ENCODE measurements around the gene LRRC28. TPM values are rescaled to one million over a fixed set of nuclear protein-coding genes. Genes with fewer than 3 reads are reported as not detected.
A peak's percentile ranks its signal among the peaks of the same experiment; 100 is the strongest.

The LRRC28 gene
- total RNA-seq, 1 experiment from 2014 or later, result 10.6 TPM

- no peak for DNase-seq (ENCODE audit: unreplicated experiment)
- no peak for TF ChIP-seq CTCF (IDR thresholded peaks at IDR 0.05; ENCODE audit: unreplicated experiment)
- no peak overlapping the region for H3K4me3 Mint-ChIP-seq (ENCODE audit: unreplicated experiment)
- peaks cover 23% of the 10 kb centered on the region for H3K4me1 Mint-ChIP-seq (ENCODE audit: insufficient read depth, unreplicated experiment)
- H3K9me3 Mint-ChIP-seq (ENCODE audit: unreplicated experiment), result no peaks in the 10 kb centered on the region
- CTCF ChIA-PET, result interaction anchor here (0.6 to 1.4 kb wide), 3 partner anchors 23 to 275 kb away, joined by 4 to 6 read pairs (median 5); no protein-coding TSS in a partner anchor
- no peaks in the 10 kb centered on the region for H3K27me3 Mint-ChIP-seq (ENCODE audit: insufficient read depth, unreplicated experiment)
- POLR2A ChIA-PET, result interaction anchor here (1.2 to 3.0 kb wide), 2 partner anchors 10 to 19 kb away, joined by 3 to 15 read pairs; no protein-coding TSS in a partner anchor
- intact Hi-C loops (cut with micrococcal nuclease), result no loop called here
- no peaks in the 10 kb centered on the region for H3K36me3 Mint-ChIP-seq (ENCODE audit: insufficient read depth, unreplicated experiment)
- peak overlapping the region; percentile 57 for H3K27ac Mint-ChIP-seq (ENCODE audit: low read depth, unreplicated experiment)
- BruUV-seq (replicated peaks), result no TSS peak
Measured at GRCh38 chr15:99432271-99433025, 181.2 kb downstream of the LRRC28 start.

- Mint-ChIP-seq H3K4me1 (ENCODE audit: insufficient read depth, unreplicated experiment) (peaks cover 23% of the 10 kb centered on the region), H3K27me3 (ENCODE audit: insufficient read depth, unreplicated experiment) (no peaks in the 10 kb centered on the region), H3K27ac (ENCODE audit: low read depth, unreplicated experiment) (peak overlapping the region; percentile 57), H3K36me3 (ENCODE audit: insufficient read depth, unreplicated experiment) (no peaks in the 10 kb centered on the region), H3K9me3 (ENCODE audit: unreplicated experiment) (no peaks in the 10 kb centered on the region), H3K4me3 (ENCODE audit: unreplicated experiment) (no peak overlapping the region)
- DNase-seq (ENCODE audit: unreplicated experiment), result peak; percentile 76
- intact Hi-C loops (cut with micrococcal nuclease), result no loop called here
- no peak for TF ChIP-seq CTCF (IDR thresholded peaks at IDR 0.05; ENCODE audit: unreplicated experiment)
- ChIA-PET POLR2A (interaction anchor here (0.6 to 3.0 kb wide), 5 partner anchors 9 to 300 kb away, joined by 3 to 15 read pairs (median 3); partner anchors contain the start of gene LYSMD4), CTCF (interaction anchor here (0.6 to 1.4 kb wide), 4 partner anchors 24 to 583 kb away, joined by 3 to 6 read pairs (median 4); no protein-coding TSS in a partner anchor)
- no TSS peak for BruUV-seq (replicated peaks)
Measured at GRCh38 chr15:99433026-99433756, 181.9 kb downstream of the LRRC28 start.

GRCh38 chr15:99433757-99434450 lies 182.6 kb downstream of the LRRC28 start:
- TF ChIP-seq CTCF (IDR thresholded peaks at IDR 0.05; ENCODE audit: unreplicated experiment), result no peak
- ChIA-PET POLR2A (interaction anchor here (0.6 to 3.0 kb wide), 6 partner anchors 8 to 299 kb away, joined by 3 to 15 read pairs (median 6); partner anchors contain the start of gene LYSMD4), CTCF (interaction anchor here (0.6 kb wide), 1 partner anchor 582 kb away, joined by 3 read pairs; no protein-coding TSS in a partner anchor)
- intact Hi-C loops (cut with micrococcal nuclease), result no loop called here
- no peak overlapping the region for H3K4me3 Mint-ChIP-seq (ENCODE audit: unreplicated experiment)
- DNase-seq (ENCODE audit: unreplicated experiment), result no peak
- H3K27ac Mint-ChIP-seq (ENCODE audit: low read depth, unreplicated experiment), result peak overlapping the region; percentile 57
- no peaks in the 10 kb centered on the region for H3K36me3 Mint-ChIP-seq (ENCODE audit: insufficient read depth, unreplicated experiment)
- no peaks in the 10 kb centered on the region for H3K27me3 Mint-ChIP-seq (ENCODE audit: insufficient read depth, unreplicated experiment)
- H3K4me1 Mint-ChIP-seq (ENCODE audit: insufficient read depth, unreplicated experiment), result peaks cover 23% of the 10 kb centered on the region
- BruUV-seq (replicated peaks), result no TSS peak
- no peaks in the 10 kb centered on the region for H3K9me3 Mint-ChIP-seq (ENCODE audit: unreplicated experiment)

Measured in MCF 10A (cell line).